ENCODE data around the gene TLR10. TPM values are rescaled to one million over a fixed set of nuclear protein-coding genes. Genes with fewer than 3 reads are reported as not detected.

Gene TLR10
- total and polyA plus RNA-seq, 2 of the 13 experiments (the other 11 are each of a cell fraction or from before 2014, with no cell fraction given), result not detected

DNA sequence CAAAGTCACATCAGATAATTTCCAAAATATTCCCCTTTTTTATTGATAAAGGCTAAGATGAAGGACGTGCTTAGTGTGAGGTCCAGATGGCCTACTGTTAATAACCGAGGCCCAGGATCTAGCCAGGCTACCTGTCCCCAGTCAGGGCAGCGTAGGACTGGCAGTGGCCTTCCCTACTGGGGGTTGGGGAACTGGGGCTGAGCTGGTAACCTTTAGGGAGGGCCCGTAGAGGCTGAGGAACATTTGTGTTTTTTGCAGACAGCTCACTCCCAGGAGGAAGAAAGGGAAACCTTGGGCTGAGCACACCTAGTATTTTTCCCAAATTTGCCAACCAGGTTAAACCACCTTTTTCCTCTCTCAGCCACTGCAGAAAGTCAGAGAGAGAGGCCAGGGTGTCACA lies 59.7 kb downstream of the TLR10 start (continued):
- TF ChIP-seq ZNF883 (CRISPR knock-in tag; IDR thresholded peaks at IDR 0.05; ENCODE audit: not compliant biosample characterization) (no peak), CEBPB (IDR thresholded peaks at IDR 0.05; ENCODE audit: borderline replicate concordance, low read depth, low read length) (no peak), ZNF20 (CRISPR knock-in tag; IDR thresholded peaks at IDR 0.05) (no peak), STAG1 (CRISPR knock-in tag; IDR thresholded peaks at IDR 0.05) (no peak), ZNF326 (CRISPR knock-in tag; IDR thresholded peaks at IDR 0.05; ENCODE audit: borderline replicate concordance) (no peak), RFX5 (IDR thresholded peaks at IDR 0.05; ENCODE audit: low read depth, low read length) (no peak), ZNF446 (CRISPR knock-in tag; IDR thresholded peaks at IDR 0.05) (no peak), CREB1 (IDR thresholded peaks at IDR 0.05) (no peak), CREB1 (CRISPR knock-in tag; IDR thresholded peaks at IDR 0.05) (no peak)
- TF ChIP-seq, protein P1, sequence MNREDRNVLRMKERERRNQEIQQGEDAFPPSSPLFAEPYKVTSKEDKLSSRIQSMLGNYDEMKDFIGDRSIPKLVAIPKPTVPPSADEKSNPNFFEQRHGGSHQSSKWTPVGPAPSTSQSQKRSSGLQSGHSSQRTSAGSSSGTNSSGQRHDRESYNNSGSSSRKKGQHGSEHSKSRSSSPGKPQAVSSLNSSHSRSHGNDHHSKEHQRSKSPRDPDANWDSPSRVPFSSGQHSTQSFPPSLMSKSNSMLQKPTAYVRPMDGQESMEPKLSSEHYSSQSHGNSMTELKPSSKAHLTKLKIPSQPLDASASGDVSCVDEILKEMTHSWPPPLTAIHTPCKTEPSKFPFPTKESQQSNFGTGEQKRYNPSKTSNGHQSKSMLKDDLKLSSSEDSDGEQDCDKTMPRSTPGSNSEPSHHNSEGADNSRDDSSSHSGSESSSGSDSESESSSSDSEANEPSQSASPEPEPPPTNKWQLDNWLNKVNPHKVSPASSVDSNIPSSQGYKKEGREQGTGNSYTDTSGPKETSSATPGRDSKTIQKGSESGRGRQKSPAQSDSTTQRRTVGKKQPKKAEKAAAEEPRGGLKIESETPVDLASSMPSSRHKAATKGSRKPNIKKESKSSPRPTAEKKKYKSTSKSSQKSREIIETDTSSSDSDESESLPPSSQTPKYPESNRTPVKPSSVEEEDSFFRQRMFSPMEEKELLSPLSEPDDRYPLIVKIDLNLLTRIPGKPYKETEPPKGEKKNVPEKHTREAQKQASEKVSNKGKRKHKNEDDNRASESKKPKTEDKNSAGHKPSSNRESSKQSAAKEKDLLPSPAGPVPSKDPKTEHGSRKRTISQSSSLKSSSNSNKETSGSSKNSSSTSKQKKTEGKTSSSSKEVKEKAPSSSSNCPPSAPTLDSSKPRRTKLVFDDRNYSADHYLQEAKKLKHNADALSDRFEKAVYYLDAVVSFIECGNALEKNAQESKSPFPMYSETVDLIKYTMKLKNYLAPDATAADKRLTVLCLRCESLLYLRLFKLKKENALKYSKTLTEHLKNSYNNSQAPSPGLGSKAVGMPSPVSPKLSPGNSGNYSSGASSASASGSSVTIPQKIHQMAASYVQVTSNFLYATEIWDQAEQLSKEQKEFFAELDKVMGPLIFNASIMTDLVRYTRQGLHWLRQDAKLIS (CRISPR knock-in tag; IDR thresholded peaks at IDR 0.05), result no peak

Small RNA genes within 50 kb of the gene (small RNA-seq; reads per million reads assigned to genes)
- 0 reads per million in 3 experiments for gene RNA5SP158 (ENCODE audit: insufficient read depth in 2 of 3, insufficient read length in 3 of 3, low read depth in 2 of 3, low replicate concordance in 1 of 3)

Other genes with a start within 250 kb of the TLR10 start
- gene KLF3, start 118.8 kb downstream of the TLR10 start, total RNA-seq (2016; rRNA removed; fragmentation: Illumina TruSeq; extraction: Trizol), result 29.1 and 45.2 TPM in 2 replicates
- gene KLF3, start 118.8 kb downstream of the TLR10 start, polyA plus RNA-seq (2011; rRNA removed), result 32.2 and 37.8 TPM in 2 replicates
- 0.11 TPM in 1 of 2 replicates, not detected in the other for gene TLR1, start 21.8 kb upstream of the TLR10 start, total RNA-seq (2016; rRNA removed; fragmentation: Illumina TruSeq; extraction: Trizol)
- 0.08 TPM in 2 replicates for gene TLR1, start 21.8 kb upstream of the TLR10 start, polyA plus RNA-seq (2011; rRNA removed)
- gene TLR6, start 73.8 kb upstream of the TLR10 start, total RNA-seq (2016; rRNA removed; fragmentation: Illumina TruSeq; extraction: Trizol), result 0.52 and 0.71 TPM in 2 replicates
- 0.18 and 0.33 TPM in 2 replicates for gene TLR6, start 73.8 kb upstream of the TLR10 start, polyA plus RNA-seq (2011; rRNA removed)
- gene FAM114A1, start 84.8 kb upstream of the TLR10 start, total RNA-seq (2016; rRNA removed; fragmentation: Illumina TruSeq; extraction: Trizol), result 61.0 and 87.0 TPM in 2 replicates
- 70.4 and 76.9 TPM in 2 replicates for gene FAM114A1, start 84.8 kb upstream of the TLR10 start, polyA plus RNA-seq (2011; rRNA removed)
- gene TMEM156, start 249.4 kb upstream of the TLR10 start, total RNA-seq (2016; rRNA removed; fragmentation: Illumina TruSeq; extraction: Trizol), result not detected in 2 replicates
- 1.2 and 1.6 TPM in 2 replicates for gene TMEM156, start 249.4 kb upstream of the TLR10 start, polyA plus RNA-seq (2011; rRNA removed)